RWPE2 (cell line): ENCODE results near the gene CASP2.

Experiments
- ATAC-seq: fragments of 200-7000 bp; cut with Tn5 transposase; 3 replicates; pipeline ENCODE4 v1.9.1; 2021; ENCODE audit warnings: low read depth
- DNase-seq: peaks from one replicate; pipeline ENCODE4 v3.0.0-alpha.2; 2020; ENCODE audit warnings: low spot score
- H3K27ac ChIP-seq: fragments of 450-650 bp; 2 replicates; pipeline ENCODE4 v1.5.1; 2017; ENCODE audit warnings: mild to moderate bottlenecking; ENCODE audit not compliant: poor library complexity, severe bottlenecking
- H3K27me3 ChIP-seq: fragments of 250-450 bp; sonication (Bioruptor Pico); 2 replicates; pipeline ENCODE4 v1.5.1; 2021; ENCODE audit warnings: mild to moderate bottlenecking, moderate library complexity; ENCODE audit not compliant: insufficient read depth, poor library complexity, severe bottlenecking
- H3K36me3 ChIP-seq: fragments of 250-450 bp; sonication (Bioruptor Pico); 2 replicates; pipeline ENCODE4 v1.5.1; 2020; ENCODE audit warnings: low read depth, mild to moderate bottlenecking, moderate library complexity
- H3K4me1 ChIP-seq: fragments of 250-450 bp; sonication (Bioruptor Pico); 2 replicates; pipeline ENCODE4 v1.5.1; 2021; ENCODE audit warnings: mild to moderate bottlenecking, moderate library complexity; ENCODE audit not compliant: insufficient read depth, poor library complexity, severe bottlenecking
- H3K4me3 ChIP-seq: fragments of 250-450 bp; sonication (Bioruptor Pico); 2 replicates; pipeline ENCODE4 v1.5.1; 2021; ENCODE audit warnings: mild to moderate bottlenecking, moderate library complexity; ENCODE audit not compliant: severe bottlenecking
- H3K9me3 ChIP-seq: fragments of 250-450 bp; sonication (Bioruptor Pico); 2 replicates; pipeline ENCODE4 v1.5.1; 2021; ENCODE audit warnings: mild to moderate bottlenecking, moderate library complexity; ENCODE audit not compliant: severe bottlenecking
- TF ChIP-seq, protein P1 (sequence below): fragments of 450-650 bp; IDR thresholded peaks from one replicate; pipeline ENCODE4 v1.5.1; 2017; ENCODE audit warnings: mild to moderate bottlenecking, moderate library complexity; ENCODE audit not compliant: poor library complexity, severe bottlenecking

CASP2 gene

DNA sequence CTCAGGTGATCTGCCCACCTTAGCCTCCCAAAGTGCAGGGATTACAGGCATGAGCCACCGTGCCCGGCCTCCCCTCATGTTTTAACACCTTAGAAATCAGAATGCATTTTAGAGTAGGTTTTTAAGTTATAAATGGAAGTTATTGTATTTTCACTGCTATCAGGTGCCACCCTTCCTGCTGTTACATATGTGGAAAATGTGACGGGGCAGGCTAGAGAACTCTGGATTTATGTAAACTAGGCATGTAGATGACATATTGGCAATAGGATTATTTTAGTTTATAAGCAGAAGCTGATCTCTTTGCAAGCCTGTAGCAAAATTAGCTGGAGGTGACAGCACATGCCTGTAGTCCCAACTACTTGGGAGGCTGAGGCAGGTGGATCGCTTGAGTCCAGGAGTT lies 2.1 kb downstream of the CASP2 start:
- TF ChIP-seq, protein P1, sequence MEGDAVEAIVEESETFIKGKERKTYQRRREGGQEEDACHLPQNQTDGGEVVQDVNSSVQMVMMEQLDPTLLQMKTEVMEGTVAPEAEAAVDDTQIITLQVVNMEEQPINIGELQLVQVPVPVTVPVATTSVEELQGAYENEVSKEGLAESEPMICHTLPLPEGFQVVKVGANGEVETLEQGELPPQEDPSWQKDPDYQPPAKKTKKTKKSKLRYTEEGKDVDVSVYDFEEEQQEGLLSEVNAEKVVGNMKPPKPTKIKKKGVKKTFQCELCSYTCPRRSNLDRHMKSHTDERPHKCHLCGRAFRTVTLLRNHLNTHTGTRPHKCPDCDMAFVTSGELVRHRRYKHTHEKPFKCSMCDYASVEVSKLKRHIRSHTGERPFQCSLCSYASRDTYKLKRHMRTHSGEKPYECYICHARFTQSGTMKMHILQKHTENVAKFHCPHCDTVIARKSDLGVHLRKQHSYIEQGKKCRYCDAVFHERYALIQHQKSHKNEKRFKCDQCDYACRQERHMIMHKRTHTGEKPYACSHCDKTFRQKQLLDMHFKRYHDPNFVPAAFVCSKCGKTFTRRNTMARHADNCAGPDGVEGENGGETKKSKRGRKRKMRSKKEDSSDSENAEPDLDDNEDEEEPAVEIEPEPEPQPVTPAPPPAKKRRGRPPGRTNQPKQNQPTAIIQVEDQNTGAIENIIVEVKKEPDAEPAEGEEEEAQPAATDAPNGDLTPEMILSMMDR: no peak
- no peak for ATAC-seq
- peaks cover 9% of the 10 kb centered on the region for H3K4me1 ChIP-seq
- no peak for DNase-seq
- no peak overlapping the region for H3K4me3 ChIP-seq
- H3K27ac ChIP-seq: no peak overlapping the region
- H3K27me3 ChIP-seq: no peaks in the 10 kb centered on the region
- no peaks in the 10 kb centered on the region for H3K9me3 ChIP-seq
- peaks cover 58% of the 10 kb centered on the region for H3K36me3 ChIP-seq

DNA sequence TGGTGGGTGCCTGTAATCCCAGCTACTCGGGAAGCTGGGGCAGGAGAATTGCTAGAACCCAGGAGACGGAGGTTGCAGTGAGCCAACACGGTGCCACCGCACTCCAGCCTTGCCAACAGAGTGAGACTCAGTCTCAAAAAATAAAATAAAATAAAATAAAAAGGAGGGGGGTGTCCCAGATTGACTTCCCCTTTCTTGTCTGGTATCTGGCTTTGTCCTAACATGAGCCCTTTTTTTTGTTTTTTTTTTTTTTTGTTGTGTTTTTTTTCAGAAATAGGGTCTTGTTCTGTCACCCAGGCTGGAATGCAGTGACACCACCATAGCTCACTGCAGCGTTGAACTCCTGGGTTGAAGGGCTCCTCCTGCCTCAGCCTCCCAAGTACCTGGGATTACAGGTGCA lies 4.7 kb downstream of the CASP2 start:
- Histone ChIP-seq H3K27ac (no peak overlapping the region), H3K4me3 (no peak overlapping the region), H3K36me3 (peaks cover 84% of the 10 kb centered on the region), H3K4me1 (peaks cover 3% of the 10 kb centered on the region), H3K9me3 (no peaks in the 10 kb centered on the region), H3K27me3 (no peaks in the 10 kb centered on the region)
- TF ChIP-seq, protein P1: no peak
- ATAC-seq: no peak
- no peak for DNase-seq

DNA sequence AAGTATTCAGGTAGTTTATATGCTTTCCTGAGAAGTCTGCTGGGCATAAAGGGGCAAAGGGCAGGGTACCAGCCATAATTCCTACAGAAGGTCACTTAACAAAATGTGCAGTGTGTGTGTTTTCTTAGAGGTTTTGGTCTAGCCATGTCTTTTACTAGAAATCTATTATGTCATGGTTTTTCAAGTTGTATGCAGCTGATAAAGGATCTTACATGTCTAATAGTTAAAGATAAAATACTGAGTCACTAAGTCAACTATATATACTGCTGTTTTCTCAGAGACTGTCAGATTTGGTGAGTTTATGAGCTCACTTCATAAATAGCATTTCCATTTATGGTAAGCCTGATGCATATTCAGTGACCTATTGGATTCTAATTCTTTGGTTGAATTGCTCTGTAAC lies 7.7 kb downstream of the CASP2 start:
- H3K27me3 ChIP-seq: no peaks in the 10 kb centered on the region
- no peaks in the 10 kb centered on the region for H3K9me3 ChIP-seq
- peaks cover 96% of the 10 kb centered on the region for H3K36me3 ChIP-seq
- H3K27ac ChIP-seq: no peak overlapping the region
- DNase-seq (no peak), ATAC-seq (no peak)
- H3K4me3 ChIP-seq: no peak overlapping the region
- TF ChIP-seq, protein P1: no peak
- H3K4me1 ChIP-seq: no peaks in the 10 kb centered on the region

DNA sequence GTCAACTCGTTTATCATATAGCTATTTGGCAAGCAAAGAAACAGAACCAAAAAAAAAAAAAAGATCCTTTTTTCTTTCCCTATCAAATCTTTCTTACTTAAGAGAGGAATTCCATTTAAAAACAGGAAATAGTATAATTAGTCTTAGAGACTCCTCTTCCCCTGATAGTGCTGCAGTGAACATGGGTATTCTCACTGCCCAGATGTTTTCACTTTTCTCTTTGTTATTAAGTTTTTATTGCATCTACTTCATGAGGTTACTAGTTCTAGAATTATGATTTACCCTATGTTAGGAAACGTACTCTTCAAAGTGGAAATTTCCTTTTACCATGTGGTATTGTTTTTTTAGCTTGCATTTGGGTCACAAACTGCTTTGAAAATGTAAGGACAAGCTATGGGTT lies 8.5 kb downstream of the CASP2 start:
- Histone ChIP-seq H3K4me3 (no peak overlapping the region), H3K9me3 (no peaks in the 10 kb centered on the region), H3K27me3 (no peaks in the 10 kb centered on the region), H3K27ac (no peak overlapping the region), H3K36me3 (peaks cover 97% of the 10 kb centered on the region), H3K4me1 (no peaks in the 10 kb centered on the region)
- ATAC-seq: no peak
- TF ChIP-seq, protein P1: no peak
- DNase-seq: no peak

DNA sequence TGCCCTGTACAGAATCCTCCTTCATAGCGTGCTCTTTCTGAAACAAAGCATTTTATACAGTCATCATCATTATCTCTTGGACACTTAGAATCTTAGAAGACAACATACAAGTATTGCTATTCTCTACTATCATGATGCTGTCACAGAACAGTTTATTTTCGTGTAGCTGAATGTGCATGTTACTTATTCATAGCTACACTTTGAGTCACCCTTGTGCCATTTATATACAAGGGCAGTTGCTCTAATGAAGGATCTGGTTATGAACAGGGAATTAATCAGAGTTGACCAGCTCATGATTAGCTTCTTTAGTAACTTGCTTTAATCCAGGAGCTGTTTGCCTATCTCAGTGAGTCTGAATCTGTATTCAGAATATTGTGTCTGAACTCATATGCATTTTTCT lies 11.2 kb downstream of the CASP2 start:
- Histone ChIP-seq H3K36me3 (peaks cover 98% of the 10 kb centered on the region), H3K9me3 (no peaks in the 10 kb centered on the region), H3K27ac (no peak overlapping the region), H3K27me3 (no peaks in the 10 kb centered on the region), H3K4me1 (peaks cover 8% of the 10 kb centered on the region), H3K4me3 (no peak overlapping the region)
- ATAC-seq (no peak), DNase-seq (no peak)
- TF ChIP-seq, protein P1: no peak
